Thoracic aorta (tissue), 2 donors: Measurements from ENCODE around the gene ORM1. TPM values are rescaled to one million over a fixed set of nuclear protein-coding genes. Genes with fewer than 3 reads are reported as not detected.

Source experiments
- ATAC-seq: fragments of 150-250 bp; one replicate; pipeline ENCODE4 v1.8.0; 2017; ENCODE audit warnings: low read depth; ENCODE audit not compliant: insufficient number of reproducible peaks, low FRiP score
- DNase-seq: peaks from one replicate; pipeline ENCODE4 v3.0.0-alpha.2; 2020; ENCODE audit warnings: low spot score
- H3K27ac ChIP-seq, 2 donors: fragments of 200-600 bp; sonication (generic); 1 replicate in 1 of 2; 2 replicates in 1 of 2; pipeline ENCODE4 v1.5.1; 2016; ENCODE audit warnings: mild to moderate bottlenecking in 2 of 2, moderate library complexity in 2 of 2
- H3K27me3 ChIP-seq: fragments of 200-600 bp; sonication (generic); replicated peaks from 2 replicates; pipeline ENCODE4 v1.6.0; 2016; ENCODE audit warnings: mild to moderate bottlenecking; ENCODE audit not compliant: insufficient read depth
- H3K36me3 ChIP-seq: fragments of 200-600 bp; sonication (generic); one replicate; pipeline ENCODE4 v1.5.1; 2016
- H3K4me1 ChIP-seq, 2 donors: fragments of 200-600 bp; sonication (generic); 1 replicate in 1 of 2; 2 replicates in 1 of 2; pipeline versions ENCODE4 v1.5.1 to v1.6.0; 2016; ENCODE audit warnings: low read depth in 2 of 2, mild to moderate bottlenecking in 1 of 2; ENCODE audit not compliant: control insufficient read depth in 1 of 2
- H3K4me3 ChIP-seq: fragments of 200-600 bp; sonication (generic); 2 replicates; pipeline ENCODE4 v1.5.1; 2016; ENCODE audit warnings: mild to moderate bottlenecking
- H3K9me3 ChIP-seq: fragments of 200-600 bp; sonication (generic); 2 replicates; pipeline ENCODE4 v1.5.1; 2016
- CTCF ChIP-seq: fragments of 200-600 bp; sonication (generic); IDR thresholded peaks from one replicate; pipeline ENCODE4 v1.5.1; 2019; ENCODE audit warnings: antibody characterized with exemption
- total RNA-seq, 2 donors: library from RNA; depleted of rRNA; stranded (reverse); fragments of >200 nt; gene quantifications; one replicate each; pipeline versions ENCODE4 v1.1.0 to v1.2.3, GENCODE V29; 2016

The ORM1 gene
- total RNA-seq, 2 donors from 2014 or later = not detected

- H3K4me1 ChIP-seq = peaks cover 35 to 50% of the 10 kb centered on the region in 2 donors
- H3K4me3 ChIP-seq = no peak overlapping the region
- H3K36me3 ChIP-seq = peaks cover 18% of the 10 kb centered on the region
- no peaks in the 10 kb centered on the region for H3K27me3 ChIP-seq
- TF ChIP-seq CTCF = no peak
- no peak for ATAC-seq
- no peak for DNase-seq
- H3K9me3 ChIP-seq = no peaks in the 10 kb centered on the region
- H3K27ac ChIP-seq = peak overlapping the region; percentile 24 to 74
These were observed 46.6 kb downstream of the ORM1 start for GRCh38 chr9:114369216-114370130.

- Histone ChIP-seq H3K4me1 (peaks cover 35 to 50% of the 10 kb centered on the region in 2 donors), H3K27ac (peak overlapping the region; percentile 24 to 74), H3K9me3 (no peaks in the 10 kb centered on the region), H3K36me3 (peaks cover 15% of the 10 kb centered on the region), H3K27me3 (no peaks in the 10 kb centered on the region), H3K4me3 (no peak overlapping the region)
- no peak for TF ChIP-seq CTCF
- DNase-seq (no peak), ATAC-seq (no peak)
These were observed 47.5 kb downstream of the ORM1 start for GRCh38 chr9:114370251-114370967.

DNA sequence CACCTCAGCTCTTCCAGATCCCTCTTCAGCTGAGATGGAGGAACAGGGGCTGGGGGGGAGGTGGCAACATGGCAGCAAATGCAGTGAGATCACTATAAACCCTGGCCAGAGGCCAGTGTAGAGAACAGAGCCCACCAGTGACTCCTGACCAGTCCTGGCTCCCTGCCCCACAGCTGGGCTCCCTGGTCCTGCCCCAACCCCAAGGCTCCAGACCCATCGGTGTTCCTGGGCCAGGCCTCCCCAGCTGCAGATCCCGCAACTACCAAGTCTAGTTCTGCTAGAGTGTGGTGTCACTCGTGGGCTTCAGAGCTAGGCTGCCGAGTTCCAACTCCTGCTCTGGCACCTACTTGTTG lies 48.0 kb downstream of the ORM1 start:
- no peak overlapping the region for H3K4me3 ChIP-seq
- H3K27ac ChIP-seq = peak overlapping the region; percentile 24 to 74
- DNase-seq (no peak), ATAC-seq (no peak)
- TF ChIP-seq CTCF = no peak
- peaks cover 31 to 47% of the 10 kb centered on the region in 2 donors for H3K4me1 ChIP-seq
- H3K9me3 ChIP-seq = no peaks in the 10 kb centered on the region
- H3K27me3 ChIP-seq = no peaks in the 10 kb centered on the region
- peaks cover 15% of the 10 kb centered on the region for H3K36me3 ChIP-seq

GRCh38 chr9:114371343-114371944 lies 48.5 kb downstream of the ORM1 start:
- H3K4me1 ChIP-seq = peaks cover 26 to 42% of the 10 kb centered on the region in 2 donors
- H3K4me3 ChIP-seq = no peak overlapping the region
- TF ChIP-seq CTCF = no peak
- DNase-seq (no peak), ATAC-seq (no peak)
- peaks cover 18% of the 10 kb centered on the region for H3K36me3 ChIP-seq
- peak overlapping the region in 1 of 2 donors; percentile 74 for H3K27ac ChIP-seq
- no peaks in the 10 kb centered on the region for H3K27me3 ChIP-seq
- H3K9me3 ChIP-seq = no peaks in the 10 kb centered on the region
